ENCODE data around the gene LIPC.

Gene LIPC

GRCh38 chr15:58520936-58521292 lies 89.1 kb downstream of the LIPC start:
- peak; percentile 30 for DNase-seq

DNA sequence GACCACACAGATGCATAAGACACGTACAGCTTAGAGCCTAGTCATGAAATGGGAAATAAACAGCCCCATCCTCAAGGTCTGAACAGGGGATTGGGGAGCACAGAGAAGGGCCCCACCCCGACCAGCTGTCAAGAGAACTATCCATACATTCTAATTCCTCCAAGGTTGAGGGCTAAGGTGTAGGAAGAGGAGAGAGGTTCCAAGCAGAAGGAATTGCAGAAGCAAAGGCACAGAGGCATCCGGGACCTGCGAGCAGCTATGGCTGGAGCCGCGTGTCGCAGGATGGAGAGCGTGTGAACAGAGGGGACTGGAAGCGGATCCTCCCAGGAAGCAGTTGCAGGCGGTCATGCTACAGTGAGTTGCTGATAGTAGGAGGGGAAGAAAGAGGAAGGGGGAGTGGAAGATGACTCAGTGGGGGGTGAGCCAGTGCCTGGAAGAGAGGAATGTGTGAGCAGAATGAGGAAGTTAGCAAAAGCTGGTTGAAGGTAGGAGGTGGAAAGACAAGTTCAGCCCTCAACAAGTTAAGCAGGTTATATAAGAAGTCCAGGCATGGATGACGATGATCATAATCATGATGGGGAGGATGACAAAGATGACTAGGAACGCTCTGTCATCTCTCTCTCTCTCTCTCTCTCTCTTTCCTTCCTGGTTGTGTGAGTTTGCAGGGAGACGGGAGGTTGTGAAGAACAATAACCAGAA lies 89.7 kb downstream of the LIPC start:
- peak; percentile 39 for DNase-seq

GRCh38 chr15:58522391-58522790 lies 90.6 kb downstream of the LIPC start:
- no peak for DNase-seq

DNA sequence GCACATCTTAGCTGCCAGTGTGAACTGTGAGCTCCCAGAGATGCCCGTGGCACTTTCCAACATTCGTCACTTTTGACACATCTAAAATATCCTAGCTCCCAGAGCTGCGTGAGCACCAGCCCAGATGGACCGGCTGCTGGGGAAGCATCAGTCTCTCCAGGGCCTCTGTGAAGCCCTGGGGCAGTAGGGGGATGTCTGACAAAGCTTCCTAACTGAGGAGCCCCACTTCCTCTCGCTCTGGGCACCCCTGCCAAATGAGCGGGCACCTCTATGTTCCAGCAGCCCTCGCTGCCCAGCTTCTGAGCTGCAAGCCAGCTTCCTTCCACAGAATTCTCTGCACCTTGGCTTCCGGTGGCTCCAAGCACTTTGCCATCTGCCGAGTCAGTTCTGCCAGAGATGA lies 91.1 kb downstream of the LIPC start:
- no peak for DNase-seq

DNA sequence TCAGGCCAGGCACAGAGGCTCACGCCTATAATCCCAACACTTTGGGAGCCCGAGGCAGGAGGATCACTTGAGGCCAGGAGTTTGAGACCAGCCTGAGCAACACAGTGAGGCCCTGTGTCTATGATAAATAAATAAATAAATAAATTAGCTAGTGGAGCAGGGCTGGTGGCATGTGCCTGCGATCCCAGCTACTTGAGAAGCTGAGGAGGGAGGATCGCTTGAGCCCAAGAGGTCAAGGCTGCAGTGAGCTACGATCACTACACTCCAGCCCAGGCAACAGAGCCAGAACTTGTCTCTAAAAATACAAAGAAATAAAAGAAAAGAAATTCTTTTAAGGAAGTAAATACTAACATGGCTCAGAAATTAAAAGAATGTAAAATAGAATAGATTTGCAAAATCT lies 91.8 kb downstream of the LIPC start:
- DNase-seq, result no peak

- DNase-seq, result no peak
Measured at GRCh38 chr15:58524247-58524646, 92.5 kb downstream of the LIPC start.

GRCh38 chr15:58525991-58526421 lies 94.2 kb downstream of the LIPC start:
- DNase-seq, result no peak

- DNase-seq, result no peak
Measured at GRCh38 chr15:58526647-58527192, 94.9 kb downstream of the LIPC start.

- no peak for DNase-seq
Measured at GRCh38 chr15:58527573-58528187, 95.9 kb downstream of the LIPC start.

DNA sequence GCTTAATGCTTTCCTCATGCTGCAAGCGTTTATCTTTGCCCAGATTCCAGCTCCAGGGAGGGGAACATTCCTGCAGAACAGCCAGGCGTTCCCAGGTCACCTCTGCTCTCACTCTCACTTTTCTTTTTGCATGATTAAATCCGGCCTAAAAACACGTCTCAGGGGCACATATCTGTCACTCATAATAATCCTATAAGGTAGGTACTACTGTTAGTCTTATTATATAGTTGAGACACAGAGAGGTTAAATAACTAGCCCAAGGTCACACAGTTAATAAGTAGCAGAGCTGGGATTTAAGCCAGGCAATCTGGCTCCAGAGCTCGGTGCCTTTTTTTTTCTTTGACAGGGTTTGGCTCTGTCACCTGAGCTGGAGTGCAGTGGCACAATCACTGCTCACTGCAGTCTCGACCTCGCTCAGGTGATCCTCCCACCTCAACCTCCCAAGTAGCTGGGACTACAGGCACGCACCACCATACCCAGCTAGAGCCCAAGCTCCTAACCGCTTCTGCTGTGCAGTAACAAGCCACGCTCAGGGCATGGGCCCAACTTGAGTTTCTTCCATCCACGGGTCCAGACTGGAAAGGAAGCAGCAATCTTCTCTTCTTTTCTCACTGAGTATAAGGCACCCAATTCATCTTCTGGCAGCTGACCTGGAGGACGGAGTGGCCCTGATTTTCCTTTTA lies 96.5 kb downstream of the LIPC start:
- DNase-seq, result peak; percentile 56

GRCh38 chr15:58529041-58529440 lies 97.2 kb downstream of the LIPC start:
- no peak for DNase-seq

GRCh38 chr15:58530056-58530590 lies 98.3 kb downstream of the LIPC start:
- no peak for DNase-seq

- no peak for DNase-seq
Measured at GRCh38 chr15:58532126-58532525, 100.3 kb downstream of the LIPC start.

- no peak for DNase-seq
Measured at GRCh38 chr15:58534556-58534955, 102.8 kb downstream of the LIPC start.

- no peak for DNase-seq
Measured at GRCh38 chr15:58535337-58535736, 103.5 kb downstream of the LIPC start.

GRCh38 chr15:58535894-58536293 lies 104.1 kb downstream of the LIPC start:
- DNase-seq, result no peak

- DNase-seq, result no peak
Measured at GRCh38 chr15:58536414-58536813, 104.6 kb downstream of the LIPC start.

DNA sequence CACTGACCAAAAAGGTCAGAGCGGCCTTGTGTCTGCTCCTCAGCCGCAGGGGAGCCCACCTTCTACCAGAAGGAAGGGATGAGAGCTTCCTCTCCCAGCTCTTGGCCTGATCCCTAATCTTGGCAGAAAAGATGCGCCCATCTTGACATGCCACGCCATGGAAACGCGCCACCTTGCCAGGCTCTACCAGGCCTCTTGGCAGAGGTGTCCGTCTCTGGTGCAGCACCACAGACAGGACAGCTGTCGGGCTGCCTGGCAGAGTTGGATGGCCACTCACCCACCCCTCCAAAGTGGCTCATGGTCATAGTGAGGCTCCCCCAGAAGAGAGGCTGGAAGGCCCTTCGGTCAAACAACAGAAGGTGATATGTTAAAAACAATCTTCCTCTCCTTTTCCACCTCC lies 105.2 kb downstream of the LIPC start:
- no peak for DNase-seq

DNA sequence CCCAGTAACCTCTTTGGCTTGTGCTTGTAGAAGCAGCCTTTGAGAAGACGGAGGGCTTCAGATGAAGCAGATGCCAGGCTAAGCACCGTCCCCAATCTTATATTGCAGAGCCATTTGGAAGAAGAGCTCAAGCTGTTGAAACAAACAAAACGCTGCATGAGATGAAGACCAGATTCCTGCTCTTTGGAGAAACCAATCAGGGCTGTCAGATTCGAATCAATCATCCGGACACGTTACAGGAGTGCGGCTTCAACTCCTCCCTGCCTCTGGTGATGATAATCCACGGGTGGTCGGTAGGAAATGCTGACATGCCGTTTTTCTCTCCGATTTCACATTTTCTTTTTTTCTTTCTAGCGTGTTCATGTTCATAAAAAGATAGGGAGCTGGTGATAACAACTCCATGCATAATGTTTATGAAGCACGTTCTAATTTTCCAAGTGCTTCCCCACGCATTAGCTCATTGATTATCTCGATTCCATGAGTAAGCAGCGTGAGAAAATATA lies 106.5 kb downstream of the LIPC start:
- DNase-seq, result no peak

DNA sequence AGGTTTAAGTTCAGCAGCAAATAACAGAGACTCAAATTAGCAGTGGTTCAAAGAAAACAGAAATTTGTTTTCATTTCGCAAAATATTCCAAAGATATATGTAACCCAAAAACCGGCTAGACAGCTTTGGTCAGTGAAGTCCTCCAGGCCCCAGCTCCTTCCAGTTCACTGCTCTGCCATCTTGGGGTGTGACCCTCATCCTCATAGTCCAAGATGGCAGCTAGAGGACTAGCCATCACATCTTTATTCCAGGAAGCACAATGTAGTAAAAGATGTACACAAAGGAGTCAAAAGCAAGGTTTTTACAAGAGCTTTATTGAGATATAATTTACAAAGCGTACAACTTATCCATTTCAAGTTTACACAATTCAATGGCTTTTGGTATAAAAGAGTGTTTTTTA lies 107.1 kb downstream of the LIPC start:
- no peak for DNase-seq

GRCh38 chr15:58539548-58539947 lies 107.8 kb downstream of the LIPC start:
- DNase-seq, result no peak

DNA sequence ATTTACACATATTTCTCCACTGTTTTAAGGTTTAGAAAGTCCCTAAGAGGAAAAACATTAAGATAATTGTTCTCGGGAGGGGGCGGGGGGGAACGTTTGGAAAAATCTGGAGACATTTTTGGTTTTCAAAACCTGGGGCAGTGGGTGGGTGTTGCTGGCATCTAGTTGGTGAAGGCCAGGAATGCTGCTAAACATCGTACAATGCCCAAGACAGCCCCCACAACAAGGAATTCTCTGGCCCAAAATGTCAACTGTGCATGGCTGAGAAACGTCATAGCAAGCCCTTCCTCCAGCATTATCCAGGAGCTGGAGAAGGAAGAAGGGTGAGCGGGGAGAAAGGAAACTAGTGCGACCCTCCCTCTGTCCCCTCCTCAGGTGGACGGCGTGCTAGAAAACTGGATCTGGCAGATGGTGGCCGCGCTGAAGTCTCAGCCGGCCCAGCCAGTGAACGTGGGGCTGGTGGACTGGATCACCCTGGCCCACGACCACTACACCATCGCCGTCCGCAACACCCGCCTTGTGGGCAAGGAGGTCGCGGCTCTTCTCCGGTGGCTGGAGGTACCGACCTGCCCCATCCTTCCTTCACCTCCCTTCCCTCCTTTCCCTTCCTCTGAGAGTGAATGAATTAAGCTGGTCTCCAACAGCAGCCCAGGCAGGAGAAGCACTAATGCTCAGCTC lies 109.8 kb downstream of the LIPC start:
- DNase-seq, result no peak

Measured in eye (tissue), 1 donor.